T-cell (primary cell): ENCODE data around the gene SERPING1. TPM values are rescaled to one million over a fixed set of nuclear protein-coding genes. Genes with fewer than 3 reads are reported as not detected.

Source experiments
- ATAC-seq, 4 experiments: fragments of 200-7000 bp in 3 of 4; fragments of 150-1000 bp in 1 of 4; cut with Tn5 transposase; replicated peaks in 1 of 4; 1 replicate in 3 of 4; 2 replicates in 1 of 4; pipeline ENCODE4 v1.10.0; 2021; ENCODE audit warnings: moderate library complexity in 3 of 4, mild to moderate bottlenecking in 2 of 4, moderate number of reproducible peaks in 1 of 4
- CTCF ChIA-PET, 2 donors: fragments of 300-600 bp; sonication (Branson Sonifier 250); formaldehyde crosslinking; loops; one replicate each; lab custom pipeline; 2022; ENCODE audit warnings: antibody characterized with exemption in 2 of 2; lab: Charles Lee
- POLR2A ChIA-PET, 2 donors: fragments of 300-600 bp; sonication (Branson Sonifier 250); formaldehyde crosslinking; loops; one replicate each; lab custom pipeline; 2022; ENCODE audit warnings: antibody characterized with exemption in 2 of 2; lab: Charles Lee
- DNase-seq, 35 experiments: peaks; one replicate each; pipeline versions ENCODE4 v3.0.0 to v3.0.0-alpha.2; 2013 to 2023
- H3K27ac ChIP-seq: one replicate; pipeline ENCODE4 v1.5.1; 2013; ENCODE audit warnings: low read length
- H3K27me3 ChIP-seq, 2 experiments: replicated peaks in 1 of 2; 1 replicate in 1 of 2; 2 replicates in 1 of 2; pipeline versions ENCODE4 v1.6.1 to v1.7.0; 2013; ENCODE audit warnings: low read length in 1 of 2, mixed read lengths in 1 of 2; ENCODE audit not compliant: control insufficient read depth in 2 of 2, insufficient read depth in 2 of 2; ENCODE audit errors: extremely low read depth in 1 of 2
- H3K36me3 ChIP-seq, 2 donors: 1 replicate in 1 of 2; 2 replicates in 1 of 2; pipeline versions ENCODE4 v1.6.1 to v1.7.0; 2013; ENCODE audit warnings: low read length in 1 of 2; ENCODE audit not compliant: control insufficient read depth in 2 of 2, insufficient read depth in 1 of 2; ENCODE audit errors: extremely low read depth in 1 of 2
- H3K4me1 ChIP-seq, 2 experiments: 1 replicate in 1 of 2; 2 replicates in 1 of 2; pipeline versions ENCODE4 v1.6.1 to v1.7.0; 2013; ENCODE audit warnings: low read length in 2 of 2, mixed read lengths in 1 of 2; ENCODE audit not compliant: insufficient read depth in 2 of 2, control insufficient read depth in 1 of 2; ENCODE audit errors: extremely low read depth in 1 of 2
- H3K4me3 ChIP-seq, 2 donors: 1 replicate in 1 of 2; 2 replicates in 1 of 2; pipeline versions ENCODE4 v1.5.1 to v1.7.0; 2013; ENCODE audit warnings: mild to moderate bottlenecking in 2 of 2, low read length in 1 of 2, moderate library complexity in 1 of 2; ENCODE audit not compliant: control insufficient read depth in 1 of 2; ENCODE audit errors: extremely low read depth in 1 of 2
- H3K9me3 ChIP-seq: 2 replicates; pipeline ENCODE4 v1.7.0; 2013
- H3K27ac Mint-ChIP-seq, 2 donors: one replicate each; pipeline ENCODE4 v1.8.0; 2020 to 2021; ENCODE audit warnings: mild to moderate bottlenecking in 2 of 2, mixed read lengths in 2 of 2
- H3K27me3 Mint-ChIP-seq, 2 donors: one replicate each; pipeline ENCODE4 v1.8.0; 2021 to 2022; ENCODE audit warnings: mixed read lengths in 2 of 2
- H3K36me3 Mint-ChIP-seq: one replicate; pipeline ENCODE4 v1.8.0; 2021; ENCODE audit warnings: mixed read lengths
- H3K4me1 Mint-ChIP-seq, 3 donors: one replicate each; pipeline ENCODE4 v1.8.0; 2020 to 2022; ENCODE audit warnings: mixed read lengths in 3 of 3, mild to moderate bottlenecking in 1 of 3
- H3K4me3 Mint-ChIP-seq, 3 donors: one replicate each; pipeline ENCODE4 v1.8.0; 2020 to 2022; ENCODE audit warnings: mild to moderate bottlenecking in 3 of 3, mixed read lengths in 3 of 3, moderate library complexity in 3 of 3
- H3K9me3 Mint-ChIP-seq, 3 donors: one replicate each; pipeline ENCODE4 v1.8.0; 2020 to 2022; ENCODE audit warnings: mixed read lengths in 3 of 3
- WGBS: methylation state at CpG from one replicate; pipeline ENCODE4 v1.1.5; 2013; ENCODE audit warnings: missing lambda C conversion rate; ENCODE audit not compliant: insufficient coverage; 5-methylcytosine and 5-hydroxymethylcytosine counted together
- total RNA-seq, 35 experiments: library from RNA in 6 of 35; stranded (reverse) in 6 of 35; fragments of 120-200 nt in 1 of 35; gene quantifications; one replicate each; pipeline versions ENCODE4 v1.2.1 to v1.2.4 and lab custom pipeline; 2013 to 2026

SERPING1 gene
- total RNA-seq, 5 donors from 2014 or later (not counting 1 experiment from before 2014, with no cell fraction given): 1.5 to 2.8 (median 1.9) TPM; not detected in 2

- peaks cover 23 to 45% of the 10 kb centered on the region in 2 donors for H3K27me3 Mint-ChIP-seq
- CTCF ChIA-PET: no interaction called here
These were observed 1.9 kb downstream of the SERPING1 start for GRCh38 chr11:57599381-57599780.

DNA sequence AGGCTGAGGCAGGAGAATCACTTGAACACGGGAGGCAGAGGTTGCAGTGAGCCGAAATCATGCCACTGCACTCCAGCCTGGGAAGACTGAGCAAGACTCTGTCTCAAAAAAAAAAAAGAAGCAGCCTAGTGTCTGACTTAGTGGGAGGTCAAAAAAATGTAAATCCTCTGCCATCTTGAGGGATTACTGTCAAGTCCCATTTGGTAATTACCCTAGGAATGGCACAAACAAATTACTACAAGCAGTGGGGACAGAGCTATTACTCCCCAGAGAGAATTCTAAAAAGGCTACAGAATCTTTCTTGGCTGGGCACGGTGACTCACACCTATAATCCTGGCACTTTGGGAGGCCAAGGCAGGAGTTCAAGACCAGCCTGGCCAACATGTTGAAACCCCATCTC is 3.8 kb downstream of the SERPING1 start:
- H3K4me1 ChIP-seq: peaks cover 0 to 9% of the 10 kb centered on the region in 2 experiments
- H3K27ac Mint-ChIP-seq: no peak overlapping the region
- peaks cover 0 to 27% of the 10 kb centered on the region in 2 experiments for H3K27me3 ChIP-seq
- H3K4me3 ChIP-seq: no peak overlapping the region
- CTCF ChIA-PET: interaction anchor here in 1 of 2 donors (0.8 kb wide), 1 partner anchor 43 kb away, joined by 5 read pairs; no protein-coding TSS in a partner anchor
- DNase-seq (no peak), ATAC-seq (no peak)
- no peaks in the 10 kb centered on the region for H3K36me3 ChIP-seq
- POLR2A ChIA-PET: no interaction called here
- no peaks in the 10 kb centered on the region for H3K9me3 Mint-ChIP-seq
- H3K27ac ChIP-seq: no peak overlapping the region
- no peaks in the 10 kb centered on the region for H3K9me3 ChIP-seq
- no peaks in the 10 kb centered on the region for H3K36me3 Mint-ChIP-seq
- peaks cover 0 to 7% (median 4%) of the 10 kb centered on the region in 3 donors for H3K4me1 Mint-ChIP-seq
- H3K4me3 Mint-ChIP-seq: no peak overlapping the region
- peaks cover 23 to 37% of the 10 kb centered on the region in 2 donors for H3K27me3 Mint-ChIP-seq
- 82% methylated on average over 3 of the region's 3 CpGs for WGBS

More at GRCh38 chr11:57599381-57599780, 1.9 kb downstream of the SERPING1 start:
- Histone ChIP-seq H3K9me3 (no peaks in the 10 kb centered on the region), H3K27me3 (peaks cover 0 to 28% of the 10 kb centered on the region in 2 experiments), H3K4me1 (peaks cover 0 to 8% of the 10 kb centered on the region in 2 experiments), H3K27ac (no peak overlapping the region), H3K36me3 (no peaks in the 10 kb centered on the region), H3K4me3 (no peak overlapping the region)
- Mint-ChIP-seq H3K9me3 (no peaks in the 10 kb centered on the region), H3K27ac (no peak overlapping the region), H3K4me1 (peaks cover 0 to 7% (median 4%) of the 10 kb centered on the region in 3 donors), H3K36me3 (no peaks in the 10 kb centered on the region), H3K4me3 (no peak overlapping the region)
- DNase-seq (no peak), ATAC-seq (no peak)
- WGBS: 100% methylated on average over 1 of the region's 2 CpGs
- POLR2A ChIA-PET: interaction anchor here in 1 of 2 donors (0.6 kb wide), 1 partner anchor 78 kb away, joined by 5 read pairs; no protein-coding TSS in a partner anchor

- Mint-ChIP-seq H3K36me3 (no peaks in the 10 kb centered on the region), H3K4me1 (peaks cover 0 to 1% (median 0%) of the 10 kb centered on the region in 3 donors), H3K27me3 (peaks cover 16% of the 10 kb centered on the region in 2 donors), H3K27ac (no peak overlapping the region), H3K9me3 (no peaks in the 10 kb centered on the region), H3K4me3 (no peak overlapping the region)
- ChIA-PET POLR2A (no interaction called here), CTCF (interaction anchor here (0.6 to 1.5 kb wide), 4 partner anchors 22 to 111 kb away, joined by 3 to 4 read pairs (median 3); partner anchors contain the start of gene UBE2L6 (in 1 of the 2))
- no peak overlapping the region for H3K4me3 ChIP-seq
- peaks cover 0 to 3% of the 10 kb centered on the region in 2 experiments for H3K4me1 ChIP-seq
- H3K9me3 ChIP-seq: no peaks in the 10 kb centered on the region
- DNase-seq: no peak
- peak in 1 of 4 experiments; percentile 40 for ATAC-seq
- no CpG with 5 or more reads among the region's 8 CpGs for WGBS
- no peak overlapping the region for H3K27ac ChIP-seq
- peaks cover 0 to 7% of the 10 kb centered on the region in 2 experiments for H3K27me3 ChIP-seq
- no peaks in the 10 kb centered on the region for H3K36me3 ChIP-seq
These were observed 7.0 kb downstream of the SERPING1 start for GRCh38 chr11:57604296-57605027.

GRCh38 chr11:57605028-57605420 is 7.5 kb downstream of the SERPING1 start:
- H3K9me3 ChIP-seq: no peaks in the 10 kb centered on the region
- no peak overlapping the region for H3K27ac ChIP-seq
- no peak for ATAC-seq
- no peak overlapping the region for H3K4me3 ChIP-seq
- POLR2A ChIA-PET: no interaction called here
- H3K4me3 Mint-ChIP-seq: no peak overlapping the region
- 100% methylated on average over 2 of the region's 5 CpGs for WGBS
- H3K9me3 Mint-ChIP-seq: no peaks in the 10 kb centered on the region
- CTCF ChIA-PET: interaction anchor here (0.6 to 1.5 kb wide), 3 partner anchors 36 to 112 kb away, joined by 3 to 4 read pairs (median 3); partner anchors contain the start of gene UBE2L6 (in 1 of the 2)
- H3K36me3 ChIP-seq: no peaks in the 10 kb centered on the region
- peaks cover 0 to 3% of the 10 kb centered on the region in 2 experiments for H3K27me3 ChIP-seq
- no peaks in the 10 kb centered on the region for H3K36me3 Mint-ChIP-seq
- H3K4me1 Mint-ChIP-seq: peaks cover 0 to 1% (median 0%) of the 10 kb centered on the region in 3 donors
- peaks cover 10% of the 10 kb centered on the region in 2 donors for H3K27me3 Mint-ChIP-seq
- H3K27ac Mint-ChIP-seq: no peak overlapping the region
- peaks cover 0 to 3% of the 10 kb centered on the region in 2 experiments for H3K4me1 ChIP-seq
- DNase-seq: no peak

DNA sequence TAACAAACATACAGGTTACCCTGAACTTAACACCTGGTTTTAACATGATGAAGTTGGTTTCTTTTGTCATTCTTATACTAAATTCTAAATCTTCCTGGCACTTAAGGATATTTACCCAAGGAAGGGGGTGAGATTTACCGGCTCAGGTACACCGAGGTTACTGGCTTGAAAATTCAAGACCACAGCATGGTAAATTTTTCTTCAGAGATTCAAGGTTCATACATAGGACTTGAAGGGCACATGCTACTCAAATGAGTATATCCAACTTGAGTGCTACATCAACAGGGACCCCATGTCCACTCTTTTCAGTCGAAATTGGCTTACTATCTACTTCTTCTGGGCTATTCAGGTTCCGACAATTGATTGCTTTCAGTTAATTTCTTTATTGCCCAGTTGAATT is 12.7 kb downstream of the SERPING1 start:
- no peak for ATAC-seq
- ChIA-PET POLR2A (no interaction called here), CTCF (no interaction called here)
- peaks cover 0 to 10% of the 10 kb centered on the region in 2 donors for H3K27me3 Mint-ChIP-seq
- no peaks in the 10 kb centered on the region for H3K4me1 ChIP-seq
- 89% methylated on average over 2 of the region's 4 CpGs for WGBS
- no peak overlapping the region for H3K27ac ChIP-seq
- no peaks in the 10 kb centered on the region for H3K36me3 ChIP-seq
- H3K27me3 ChIP-seq: peaks cover 0 to 4% of the 10 kb centered on the region in 2 experiments
- H3K9me3 ChIP-seq: no peaks in the 10 kb centered on the region
- no peaks in the 10 kb centered on the region for H3K9me3 Mint-ChIP-seq
- no peak overlapping the region for H3K4me3 Mint-ChIP-seq
- H3K36me3 Mint-ChIP-seq: no peaks in the 10 kb centered on the region
- DNase-seq: no peak
- no peaks in the 10 kb centered on the region for H3K4me1 Mint-ChIP-seq
- H3K4me3 ChIP-seq: no peak overlapping the region
- H3K27ac Mint-ChIP-seq: no peak overlapping the region

GRCh38 chr11:57614234-57614772 is 16.8 kb downstream of the SERPING1 start:
- Histone ChIP-seq H3K4me1 (no peaks in the 10 kb centered on the region), H3K27ac (no peak overlapping the region), H3K27me3 (peaks cover 0 to 8% of the 10 kb centered on the region in 2 experiments), H3K36me3 (no peaks in the 10 kb centered on the region), H3K9me3 (no peaks in the 10 kb centered on the region), H3K4me3 (no peak overlapping the region)
- Mint-ChIP-seq H3K36me3 (no peaks in the 10 kb centered on the region), H3K4me3 (no peak overlapping the region), H3K27ac (no peak overlapping the region), H3K27me3 (peaks cover 8 to 10% of the 10 kb centered on the region in 2 donors), H3K4me1 (no peaks in the 10 kb centered on the region), H3K9me3 (peaks cover 0 to 1% (median 0%) of the 10 kb centered on the region in 3 donors)
- POLR2A ChIA-PET: no interaction called here
- ATAC-seq: no peak
- whole genome bisulfite sequencing: 66% methylated on average over 10 of the region's 10 CpGs
- no peak for DNase-seq
- CTCF ChIA-PET: interaction anchor here in 1 of 2 donors (0.6 kb wide), 1 partner anchor 364 kb away, joined by 3 read pairs; no protein-coding TSS in a partner anchor
